Mesothelial cell of epicardium (in vitro differentiated cells): ENCODE results near the gene ZMYND19. TPM values are rescaled to one million over a fixed set of nuclear protein-coding genes. Genes with fewer than 3 reads are reported as not detected.

Experiments
- DNase-seq, 2 experiments: peaks; one replicate each; pipeline ENCODE4 v3.0.0; 2021; ENCODE audit warnings: low spot score in 2 of 2; ENCODE audit not compliant: unreplicated experiment in 2 of 2
- H3K27ac Mint-ChIP-seq: 2 replicates; pipeline ENCODE4 v1.8.0; 2021; ENCODE audit warnings: mixed read lengths
- H3K27me3 Mint-ChIP-seq: 2 replicates; pipeline ENCODE4 v1.8.0; 2021; ENCODE audit warnings: low read depth, mixed read lengths
- H3K36me3 Mint-ChIP-seq: 2 replicates; pipeline ENCODE4 v1.8.0; 2021; ENCODE audit warnings: mixed read lengths
- H3K4me1 Mint-ChIP-seq: 2 replicates; pipeline ENCODE4 v1.8.0; 2021; ENCODE audit warnings: mixed read lengths
- H3K4me3 Mint-ChIP-seq: 2 replicates; pipeline ENCODE4 v1.8.0; 2021; ENCODE audit warnings: mild to moderate bottlenecking, moderate library complexity, mixed read lengths
- H3K9me3 Mint-ChIP-seq: 2 replicates; pipeline ENCODE4 v1.8.0; 2021; ENCODE audit warnings: mixed read lengths
- total RNA-seq: library from RNA; stranded (reverse); gene quantifications from 3 replicates; pipeline ENCODE4 v1.2.1, GENCODE V29; 2021
- TF ChIP-seq, protein P1 (sequence below): fragments of 200-600 bp; sonication (generic); IDR thresholded peaks from one replicate; pipeline ENCODE4 v1.5.0; 2021; ENCODE audit warnings: antibody characterized with exemption; ENCODE audit not compliant: unreplicated experiment

ZMYND19 gene
- total RNA-seq, 1 donor from 2014 or later: 33.2 TPM

DNA sequence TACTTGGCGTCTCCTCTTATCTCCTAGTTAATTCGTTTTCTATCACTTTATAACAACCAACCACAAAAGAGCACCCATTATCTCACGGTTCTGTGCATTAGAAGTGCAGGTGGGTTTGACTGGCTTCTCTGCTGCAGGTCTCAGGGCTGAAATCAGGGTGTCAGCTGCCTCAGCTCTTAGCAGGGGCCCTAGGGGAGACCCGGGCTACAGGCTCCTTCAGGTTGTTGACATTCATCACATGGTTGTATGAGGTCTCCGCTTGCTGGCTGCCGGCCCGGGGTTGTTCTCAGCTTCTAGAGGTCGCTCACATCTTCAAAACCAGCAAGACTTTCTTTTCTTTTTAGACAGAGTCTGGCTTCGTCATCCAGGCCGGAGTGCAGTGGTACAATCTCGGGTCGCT is 2.9 kb upstream of the ZMYND19 start:
- Mint-ChIP-seq H3K9me3 (no peaks in the 10 kb centered on the region), H3K4me1 (peaks cover 9% of the 10 kb centered on the region), H3K4me3 (peak overlapping the region; percentile 19), H3K27me3 (peaks cover under 1% of the 10 kb centered on the region), H3K36me3 (peaks cover 2% of the 10 kb centered on the region), H3K27ac (no peak overlapping the region)
- no peak for DNase-seq
- TF ChIP-seq, protein P1, sequence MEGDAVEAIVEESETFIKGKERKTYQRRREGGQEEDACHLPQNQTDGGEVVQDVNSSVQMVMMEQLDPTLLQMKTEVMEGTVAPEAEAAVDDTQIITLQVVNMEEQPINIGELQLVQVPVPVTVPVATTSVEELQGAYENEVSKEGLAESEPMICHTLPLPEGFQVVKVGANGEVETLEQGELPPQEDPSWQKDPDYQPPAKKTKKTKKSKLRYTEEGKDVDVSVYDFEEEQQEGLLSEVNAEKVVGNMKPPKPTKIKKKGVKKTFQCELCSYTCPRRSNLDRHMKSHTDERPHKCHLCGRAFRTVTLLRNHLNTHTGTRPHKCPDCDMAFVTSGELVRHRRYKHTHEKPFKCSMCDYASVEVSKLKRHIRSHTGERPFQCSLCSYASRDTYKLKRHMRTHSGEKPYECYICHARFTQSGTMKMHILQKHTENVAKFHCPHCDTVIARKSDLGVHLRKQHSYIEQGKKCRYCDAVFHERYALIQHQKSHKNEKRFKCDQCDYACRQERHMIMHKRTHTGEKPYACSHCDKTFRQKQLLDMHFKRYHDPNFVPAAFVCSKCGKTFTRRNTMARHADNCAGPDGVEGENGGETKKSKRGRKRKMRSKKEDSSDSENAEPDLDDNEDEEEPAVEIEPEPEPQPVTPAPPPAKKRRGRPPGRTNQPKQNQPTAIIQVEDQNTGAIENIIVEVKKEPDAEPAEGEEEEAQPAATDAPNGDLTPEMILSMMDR: no peak

DNA sequence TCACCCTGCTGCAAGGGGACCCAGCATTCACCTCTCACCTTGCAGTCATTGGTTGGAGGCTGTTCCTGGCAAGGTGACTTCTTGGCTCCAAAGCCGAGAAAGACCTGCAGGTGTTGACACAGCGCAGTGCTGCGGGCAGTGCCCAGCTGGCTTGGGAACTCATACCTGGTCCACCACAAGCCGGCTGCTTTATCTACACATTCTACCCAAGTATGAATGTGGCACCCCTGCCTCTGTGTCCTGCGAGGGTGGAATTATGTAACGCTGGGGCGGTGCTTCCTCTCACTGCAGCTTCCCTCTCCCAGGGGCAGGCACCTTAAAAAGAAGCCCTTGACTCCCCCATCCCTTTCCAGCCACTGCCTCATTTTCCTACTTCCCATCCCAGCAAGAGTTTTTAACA is 2.5 kb upstream of the ZMYND19 start:
- Mint-ChIP-seq H3K36me3 (peaks cover 6% of the 10 kb centered on the region), H3K4me3 (peak overlapping the region; percentile 19), H3K9me3 (no peaks in the 10 kb centered on the region), H3K27ac (no peak overlapping the region), H3K4me1 (peaks cover 9% of the 10 kb centered on the region), H3K27me3 (no peaks in the 10 kb centered on the region)
- TF ChIP-seq, protein P1: no peak
- no peak for DNase-seq

DNA sequence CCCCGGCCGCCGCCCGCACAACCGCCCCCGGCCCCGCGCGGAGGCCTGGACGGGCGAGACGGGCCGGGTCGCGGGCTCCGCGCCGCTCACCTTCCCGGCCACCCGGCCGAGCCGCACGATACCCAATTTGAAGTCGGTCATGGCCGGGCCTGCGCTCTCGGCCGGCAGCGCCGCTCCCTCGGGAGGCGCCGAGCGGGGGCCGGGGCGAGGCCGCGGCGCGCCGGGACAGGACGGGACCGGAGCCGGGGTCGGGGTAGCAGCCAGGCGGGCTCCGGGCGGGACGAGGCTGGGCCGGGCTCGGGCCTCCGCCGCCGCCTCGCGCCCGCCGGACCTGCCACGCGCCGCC is 216 bp downstream of the ZMYND19 start:
- no peak overlapping the region for H3K4me3 Mint-ChIP-seq

GRCh38 chr9:137589441-137590122 is 730 bp downstream of the ZMYND19 start:
- H3K36me3 Mint-ChIP-seq: peaks cover 14% of the 10 kb centered on the region
- H3K27me3 Mint-ChIP-seq: no peaks in the 10 kb centered on the region
- H3K9me3 Mint-ChIP-seq: no peaks in the 10 kb centered on the region
- TF ChIP-seq, protein P1: no peak
- H3K27ac Mint-ChIP-seq: peak overlapping the region; percentile 79
- no peak for DNase-seq
- peaks cover 9% of the 10 kb centered on the region for H3K4me1 Mint-ChIP-seq
- H3K4me3 Mint-ChIP-seq: peak overlapping the region; percentile 79

More for the DNA sequence above, 216 bp downstream of the ZMYND19 start:
- Mint-ChIP-seq H3K4me1 (peaks cover 9% of the 10 kb centered on the region), H3K27ac (no peak overlapping the region), H3K9me3 (no peaks in the 10 kb centered on the region), H3K27me3 (no peaks in the 10 kb centered on the region), H3K36me3 (peaks cover 10% of the 10 kb centered on the region)
- DNase-seq: no peak
- TF ChIP-seq, protein P1: no peak

DNA sequence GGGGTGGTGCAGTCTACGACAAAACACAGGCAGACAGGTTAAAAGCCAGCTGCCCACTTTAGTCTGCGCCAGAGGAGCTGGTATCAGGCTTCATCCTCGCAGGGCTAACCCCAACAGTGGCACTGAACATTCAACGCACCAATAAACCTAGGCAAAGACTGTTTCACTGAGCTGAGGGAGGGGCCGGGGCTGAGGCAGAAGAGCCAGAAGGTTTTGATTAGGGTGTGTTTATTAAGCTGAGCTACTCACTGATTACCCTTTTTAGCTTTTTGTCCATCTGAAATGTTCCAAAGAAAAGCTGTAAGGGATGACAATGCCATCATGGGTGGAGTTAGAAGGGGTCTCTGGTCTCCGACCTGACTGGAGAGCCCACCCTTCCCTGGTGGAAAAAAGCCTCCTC is 1.4 kb downstream of the ZMYND19 start:
- no peak for DNase-seq
- TF ChIP-seq, protein P1: no peak
- peaks cover 9% of the 10 kb centered on the region for H3K4me1 Mint-ChIP-seq
- no peaks in the 10 kb centered on the region for H3K27me3 Mint-ChIP-seq
- no peak overlapping the region for H3K27ac Mint-ChIP-seq
- H3K4me3 Mint-ChIP-seq: peak overlapping the region; percentile 79
- no peaks in the 10 kb centered on the region for H3K9me3 Mint-ChIP-seq
- peaks cover 14% of the 10 kb centered on the region for H3K36me3 Mint-ChIP-seq
